ENCODE measurements around the gene BRD9.
A peak's percentile ranks its signal among the peaks of the same experiment; 100 is the strongest.
"Not testable (repeated sequence)": the region's sequence is repeated elsewhere in the genome, so short reads cannot be mapped to it uniquely, and the experiment has no call there.

The BRD9 gene

DNA sequence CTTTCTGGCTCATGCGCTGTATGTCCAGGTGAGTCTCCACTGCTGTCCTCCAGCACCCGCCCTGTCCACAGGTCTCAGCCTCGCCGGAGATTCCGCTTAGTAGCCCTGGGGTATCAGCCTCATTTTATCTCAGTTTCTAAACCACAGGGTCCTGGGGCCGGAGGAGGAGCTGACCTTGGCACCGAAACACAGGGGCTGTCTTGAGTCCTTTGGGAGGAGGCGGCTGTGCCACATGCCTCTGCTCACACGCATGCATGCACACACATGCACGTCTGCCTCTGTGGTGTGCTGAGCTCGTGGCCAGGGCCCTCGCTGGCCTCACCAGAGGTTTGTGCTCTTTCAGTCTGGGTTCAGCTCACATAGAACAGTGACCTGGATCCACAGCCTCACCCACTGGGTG lies 23.3 kb upstream of the BRD9 start:
- Mint-ChIP-seq H3K27ac (no peak overlapping the region), H3K4me3 (no peak overlapping the region), H3K36me3 (peaks cover 5% of the 10 kb centered on the region), H3K27me3 (no peaks in the 10 kb centered on the region), H3K4me1 (no peaks in the 10 kb centered on the region), H3K9me3 (no peaks in the 10 kb centered on the region)
- DNase-seq (ENCODE audit: low spot score in 2 of 2) (no peak), ATAC-seq (ENCODE audit: low read depth) (no peak)

DNA sequence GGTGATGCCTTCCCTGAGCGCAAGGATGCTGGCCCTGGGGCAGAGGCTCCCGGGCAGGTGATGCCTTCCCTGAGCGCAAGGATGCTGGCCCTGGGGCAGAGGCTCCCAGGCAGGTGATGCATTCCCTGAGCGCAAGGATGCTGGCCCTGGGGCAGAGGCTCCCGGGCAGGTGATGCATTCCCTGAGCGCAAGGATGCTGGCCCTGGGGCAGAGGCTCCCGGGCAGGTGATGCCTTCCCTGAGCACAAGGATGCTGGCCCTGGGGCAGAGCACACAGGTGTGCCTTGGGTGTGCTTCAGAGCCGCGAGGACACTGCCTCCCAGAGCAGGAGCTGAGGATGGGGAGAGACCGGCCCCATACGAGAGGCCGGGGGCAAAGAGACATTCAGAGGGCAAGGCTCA lies 22.7 kb upstream of the BRD9 start:
- ATAC-seq (ENCODE audit: low read depth); H3K4me3 Mint-ChIP-seq; H3K27me3 Mint-ChIP-seq; H3K4me1 Mint-ChIP-seq; DNase-seq (ENCODE audit: low spot score in 2 of 2); H3K27ac Mint-ChIP-seq; H3K36me3 Mint-ChIP-seq; H3K9me3 Mint-ChIP-seq: not testable (repeated sequence)

DNA sequence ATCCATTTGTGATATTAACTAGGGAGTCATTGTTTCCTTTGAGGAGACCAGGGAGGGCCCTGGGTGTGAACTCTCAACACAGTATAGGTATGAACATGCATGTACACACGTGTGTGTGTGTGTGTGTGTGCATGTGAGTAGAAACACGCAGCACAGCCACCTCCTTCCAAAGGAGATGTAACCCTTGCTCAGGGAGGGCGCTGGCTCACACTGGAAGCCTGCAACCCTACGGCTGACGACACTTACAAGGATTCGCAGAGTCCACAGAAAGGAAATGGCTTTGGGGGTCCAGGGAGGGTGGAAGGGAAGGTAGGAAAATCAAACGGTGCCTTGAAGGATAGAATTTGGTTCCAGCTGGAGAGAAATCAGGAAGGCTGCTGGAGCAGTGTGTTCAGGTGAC lies 22.0 kb upstream of the BRD9 start:
- Mint-ChIP-seq H3K9me3 (no peaks in the 10 kb centered on the region), H3K27me3 (no peaks in the 10 kb centered on the region), H3K36me3 (peaks cover 5% of the 10 kb centered on the region), H3K4me1 (no peaks in the 10 kb centered on the region), H3K27ac (no peak overlapping the region), H3K4me3 (no peak overlapping the region)
- no peak for DNase-seq (ENCODE audit: low spot score in 2 of 2)
- ATAC-seq (ENCODE audit: low read depth) = no peak

DNA sequence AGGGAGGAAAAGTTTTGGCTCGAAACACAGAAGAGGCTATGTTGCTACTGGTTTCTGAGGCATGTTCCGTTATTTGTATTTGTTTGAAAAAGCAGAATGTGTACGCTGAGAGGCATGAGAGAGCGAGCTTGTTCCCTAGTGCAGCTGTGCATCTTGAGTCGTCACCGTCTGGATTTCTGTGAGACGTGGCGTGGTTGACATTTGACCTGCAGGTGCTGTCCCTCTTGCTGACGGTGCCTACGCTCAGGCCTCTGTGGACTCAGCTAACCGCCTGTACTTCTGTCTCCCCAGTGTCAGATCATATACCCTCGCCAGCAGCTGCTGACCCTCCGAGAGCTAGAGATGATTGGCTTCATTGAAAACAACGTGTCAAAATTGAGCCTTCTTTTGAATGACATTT lies 21.6 kb upstream of the BRD9 start:
- H3K27ac Mint-ChIP-seq = no peak overlapping the region
- no peak for ATAC-seq (ENCODE audit: low read depth)

DNA sequence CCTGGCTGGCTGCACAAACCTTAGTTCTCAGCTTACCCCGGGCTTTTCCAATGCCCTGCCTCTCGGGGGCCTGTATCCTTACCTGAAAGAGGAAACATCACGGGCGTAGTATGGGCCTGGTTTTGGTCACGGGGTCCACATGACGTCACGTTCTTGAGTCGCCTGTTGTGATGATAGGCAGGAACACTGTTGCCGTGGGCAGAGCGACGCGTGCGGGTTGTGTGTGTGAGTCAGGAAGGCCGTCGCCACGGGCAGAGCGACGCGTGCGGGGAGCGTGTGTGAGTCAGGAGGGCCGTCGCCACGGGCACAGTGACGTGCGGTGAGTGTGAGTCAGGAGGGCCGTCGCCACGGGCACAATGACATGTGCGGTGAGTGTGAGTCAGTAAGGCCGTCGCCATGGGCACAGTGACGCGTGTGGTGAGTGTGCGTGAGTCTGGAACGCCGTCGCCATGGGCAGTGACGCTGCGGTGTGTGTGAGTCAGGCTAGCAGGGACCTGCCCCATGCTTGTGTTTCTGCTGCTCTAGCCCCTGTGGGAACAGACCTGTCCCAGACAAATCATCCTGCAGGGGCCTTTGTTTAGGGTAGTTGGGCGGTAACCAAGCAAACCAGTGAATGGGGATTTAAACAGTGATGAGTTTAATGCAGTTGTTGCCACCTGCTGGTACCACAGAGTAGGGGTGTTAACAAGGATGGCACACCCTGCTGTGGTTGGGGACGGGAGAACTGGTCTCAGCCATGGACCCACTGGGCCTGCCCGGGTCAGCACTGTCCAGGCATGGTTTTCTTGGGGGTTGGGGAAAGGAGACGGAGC lies 19.9 kb upstream of the BRD9 start:
- ATAC-seq (ENCODE audit: low read depth) (peak; percentile 75), DNase-seq (ENCODE audit: low spot score in 2 of 2) (no peak)
- H3K27ac Mint-ChIP-seq = peak overlapping the region; percentile 77
- H3K4me1 Mint-ChIP-seq = no peaks in the 10 kb centered on the region
- H3K27me3 Mint-ChIP-seq = no peaks in the 10 kb centered on the region
- H3K9me3 Mint-ChIP-seq = no peaks in the 10 kb centered on the region
- H3K4me3 Mint-ChIP-seq = no peak overlapping the region
- H3K36me3 Mint-ChIP-seq = peaks cover 2% of the 10 kb centered on the region

More for the DNA sequence above, 21.6 kb upstream of the BRD9 start:
- H3K36me3 Mint-ChIP-seq = peaks cover 5% of the 10 kb centered on the region
- H3K27me3 Mint-ChIP-seq = no peaks in the 10 kb centered on the region
- no peak overlapping the region for H3K4me3 Mint-ChIP-seq
- no peaks in the 10 kb centered on the region for H3K9me3 Mint-ChIP-seq
- DNase-seq (ENCODE audit: low spot score in 2 of 2) = no peak
- no peaks in the 10 kb centered on the region for H3K4me1 Mint-ChIP-seq

DNA sequence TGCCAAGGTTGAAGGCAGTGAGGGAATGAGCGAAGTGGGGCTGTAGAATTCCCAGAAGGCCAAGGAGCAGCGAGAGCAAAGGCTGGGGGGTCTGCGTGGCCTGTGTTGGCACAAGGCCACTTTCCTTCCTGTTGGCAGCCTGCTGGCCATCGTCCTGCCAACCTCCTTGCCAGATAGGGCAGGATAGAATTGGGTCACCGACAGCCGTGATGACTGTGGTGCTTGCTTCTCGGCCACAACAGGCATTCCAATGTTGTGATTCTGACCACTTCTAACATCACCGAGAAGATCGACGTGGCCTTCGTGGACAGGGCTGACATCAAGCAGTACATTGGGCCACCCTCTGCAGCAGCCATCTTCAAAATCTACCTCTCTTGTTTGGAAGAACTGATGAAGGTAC lies 19.0 kb upstream of the BRD9 start:
- Mint-ChIP-seq H3K36me3 (peaks cover 2% of the 10 kb centered on the region), H3K27ac (no peak overlapping the region), H3K9me3 (no peaks in the 10 kb centered on the region), H3K4me3 (no peak overlapping the region), H3K27me3 (no peaks in the 10 kb centered on the region), H3K4me1 (no peaks in the 10 kb centered on the region)
- ATAC-seq (ENCODE audit: low read depth) = no peak
- DNase-seq (ENCODE audit: low spot score in 2 of 2) = no peak

DNA sequence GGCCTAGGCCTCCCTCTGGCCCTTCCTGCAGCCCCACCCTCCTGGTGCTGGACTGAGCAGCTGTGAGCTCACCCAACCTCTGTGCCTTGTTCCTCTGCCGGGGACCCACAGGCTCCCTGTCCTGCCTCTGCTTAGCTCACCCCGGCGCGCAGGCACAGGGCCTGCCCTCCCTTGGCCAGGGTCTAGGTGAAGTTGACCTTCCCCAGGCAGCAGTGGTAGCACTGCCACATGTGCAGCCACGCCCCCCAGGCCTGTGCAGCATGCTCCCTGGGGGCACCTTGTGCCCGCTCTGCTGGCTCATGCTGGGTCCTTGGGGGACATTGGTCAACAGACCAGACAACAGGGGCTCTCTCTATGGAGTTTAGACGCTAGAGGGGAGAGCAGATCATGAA lies 18.2 kb upstream of the BRD9 start:
- Mint-ChIP-seq H3K27me3 (no peaks in the 10 kb centered on the region), H3K36me3 (peaks cover 2% of the 10 kb centered on the region), H3K27ac (no peak overlapping the region), H3K4me1 (no peaks in the 10 kb centered on the region), H3K4me3 (no peak overlapping the region), H3K9me3 (no peaks in the 10 kb centered on the region)
- DNase-seq (ENCODE audit: low spot score in 2 of 2) = no peak
- no peak for ATAC-seq (ENCODE audit: low read depth)

DNA sequence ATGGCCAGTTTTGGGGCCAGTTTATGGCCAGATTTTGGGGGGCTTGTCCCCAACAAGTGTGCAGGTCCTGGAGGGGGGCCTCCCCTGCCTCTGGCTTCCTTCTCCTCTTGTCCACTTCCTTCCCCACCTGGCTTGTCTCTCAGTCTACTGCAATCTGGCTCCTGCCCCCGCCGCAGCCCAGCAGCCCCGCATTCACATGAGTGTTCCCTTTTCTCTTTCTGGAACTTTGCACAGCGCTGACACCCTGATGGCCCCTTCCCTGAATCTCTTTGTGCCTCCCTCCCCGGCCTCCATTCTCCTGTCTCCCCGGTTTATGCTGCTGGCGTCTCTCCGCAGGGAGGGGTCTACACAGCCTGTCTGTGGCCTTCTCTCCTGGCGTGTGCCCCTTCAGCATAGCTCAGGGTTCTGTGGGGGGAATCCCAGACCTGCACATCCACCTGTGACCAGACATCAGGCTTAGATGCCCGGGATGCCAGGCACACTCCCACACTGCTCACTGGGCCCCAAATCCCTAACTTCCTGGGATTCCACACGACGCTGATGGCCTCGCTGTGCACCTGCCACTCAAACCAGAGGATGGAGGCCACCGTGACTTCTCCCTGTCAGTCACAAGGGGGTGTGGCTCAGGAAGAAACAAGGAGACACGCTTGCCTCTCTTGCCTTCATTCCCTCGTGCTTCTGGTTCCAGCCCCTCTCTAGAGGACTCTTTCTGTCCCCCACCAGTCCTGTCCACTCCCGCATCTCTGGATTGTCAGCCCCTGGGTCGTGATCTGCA lies 17.6 kb upstream of the BRD9 start:
- no peak overlapping the region for H3K27ac Mint-ChIP-seq
- H3K9me3 Mint-ChIP-seq = no peaks in the 10 kb centered on the region
- no peak overlapping the region for H3K4me3 Mint-ChIP-seq
- DNase-seq (ENCODE audit: low spot score in 2 of 2) (no peak), ATAC-seq (ENCODE audit: low read depth) (no peak)
- H3K4me1 Mint-ChIP-seq = no peaks in the 10 kb centered on the region
- H3K27me3 Mint-ChIP-seq = no peaks in the 10 kb centered on the region
- peaks cover 2% of the 10 kb centered on the region for H3K36me3 Mint-ChIP-seq

DNA sequence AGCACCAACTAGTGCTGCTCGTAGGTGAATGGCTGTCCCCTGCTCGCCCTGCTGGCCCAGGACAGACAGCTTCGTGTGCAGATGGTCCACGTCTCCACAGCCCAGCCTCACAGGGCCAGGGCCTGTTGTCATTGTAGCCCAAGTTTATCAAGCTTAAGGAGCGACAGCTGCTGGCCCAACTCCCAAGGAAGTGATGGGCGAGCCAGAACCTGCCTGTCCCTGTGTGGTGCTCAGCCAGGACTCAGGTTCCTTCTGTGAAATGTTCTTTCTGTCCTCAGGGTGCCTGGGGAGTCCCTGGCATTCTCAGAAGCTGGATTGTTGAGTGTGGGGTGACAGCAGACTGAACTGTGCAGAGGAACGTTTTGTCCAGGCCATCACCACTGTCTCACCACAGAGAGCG lies 16.5 kb upstream of the BRD9 start:
- DNase-seq (ENCODE audit: low spot score in 2 of 2) = no peak
- Mint-ChIP-seq H3K27ac (no peak overlapping the region), H3K4me1 (no peaks in the 10 kb centered on the region), H3K4me3 (no peak overlapping the region), H3K9me3 (no peaks in the 10 kb centered on the region), H3K36me3 (no peaks in the 10 kb centered on the region), H3K27me3 (no peaks in the 10 kb centered on the region)
- no peak for ATAC-seq (ENCODE audit: low read depth)

DNA sequence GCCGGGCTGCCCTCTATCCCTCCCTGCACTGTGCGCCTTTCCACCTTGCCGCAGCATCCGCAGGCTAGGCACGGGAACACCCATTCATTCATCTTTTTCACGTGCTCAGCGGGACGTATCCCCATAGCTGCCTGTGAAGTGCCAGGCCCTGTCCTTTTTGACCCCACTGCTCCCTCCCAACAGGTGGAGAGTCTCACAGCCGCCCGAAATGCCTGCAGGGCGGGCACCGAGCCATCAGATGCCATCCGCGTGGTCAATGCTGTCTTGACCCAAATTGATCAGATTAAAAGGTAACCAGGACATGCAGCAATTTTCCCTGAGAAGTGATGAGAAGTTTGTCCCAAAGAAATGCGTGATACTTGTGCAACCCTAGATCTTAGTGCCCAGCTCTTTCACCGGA lies 15.6 kb upstream of the BRD9 start:
- Mint-ChIP-seq H3K36me3 (no peaks in the 10 kb centered on the region), H3K4me1 (no peaks in the 10 kb centered on the region), H3K27me3 (no peaks in the 10 kb centered on the region), H3K4me3 (no peak overlapping the region), H3K9me3 (no peaks in the 10 kb centered on the region), H3K27ac (no peak overlapping the region)
- DNase-seq (ENCODE audit: low spot score in 2 of 2) (no peak), ATAC-seq (ENCODE audit: low read depth) (no peak)

DNA sequence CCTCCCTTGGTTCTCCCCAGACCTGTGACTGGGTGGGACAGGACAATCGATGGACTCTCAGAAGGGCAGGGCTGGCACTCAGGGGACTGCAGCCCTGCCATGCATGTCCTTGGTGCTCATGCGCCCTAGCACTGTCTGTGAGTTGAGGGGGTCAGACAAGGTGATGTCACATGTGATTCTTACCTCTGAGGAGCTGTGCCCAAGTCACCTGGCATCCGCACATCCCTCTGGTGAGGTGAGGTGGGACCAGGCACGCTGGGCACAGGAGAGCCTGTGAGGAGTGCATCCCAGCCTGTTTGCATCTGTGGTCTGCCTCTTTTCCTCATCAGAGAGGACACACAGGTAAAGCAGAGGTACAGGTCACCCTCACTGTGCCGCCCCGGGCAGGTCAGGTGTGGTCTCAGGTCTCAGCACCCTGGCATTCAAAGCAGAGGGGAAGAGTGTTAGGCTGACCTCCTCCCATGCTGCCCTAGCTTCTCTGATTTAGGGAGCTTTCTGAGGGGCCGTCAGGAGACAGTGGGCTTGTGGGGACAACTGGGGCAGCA lies 14.8 kb upstream of the BRD9 start:
- no peaks in the 10 kb centered on the region for H3K27me3 Mint-ChIP-seq
- ATAC-seq (ENCODE audit: low read depth) (no peak), DNase-seq (ENCODE audit: low spot score in 2 of 2) (no peak)
- H3K4me1 Mint-ChIP-seq = peaks cover 3% of the 10 kb centered on the region
- no peaks in the 10 kb centered on the region for H3K36me3 Mint-ChIP-seq
- H3K27ac Mint-ChIP-seq = no peak overlapping the region
- H3K4me3 Mint-ChIP-seq = no peak overlapping the region
- no peaks in the 10 kb centered on the region for H3K9me3 Mint-ChIP-seq

DNA sequence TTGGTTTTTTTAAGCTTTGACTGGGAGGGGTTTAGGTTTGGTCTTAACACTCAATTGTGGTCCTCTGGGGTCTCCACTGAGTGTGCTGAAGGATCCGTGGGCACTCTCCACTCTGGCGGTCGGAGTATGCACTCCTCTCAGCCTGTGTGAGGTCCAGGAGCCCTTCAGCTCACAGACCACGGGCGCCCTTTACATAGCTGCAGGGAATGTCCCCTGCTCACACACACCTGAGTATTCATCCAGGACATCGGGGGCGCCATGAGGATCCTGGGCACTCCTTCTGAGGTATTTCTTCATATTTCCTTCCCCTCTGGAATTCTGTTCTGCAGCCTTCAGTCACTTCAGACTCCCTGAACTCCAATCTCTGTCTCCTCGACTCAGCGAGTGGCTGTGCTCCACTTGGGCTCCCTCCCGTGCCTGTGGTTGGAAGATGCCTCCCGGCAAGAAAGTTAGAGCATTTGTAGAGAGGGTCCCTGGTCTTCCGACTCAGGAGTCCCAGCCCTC lies 12.6 kb upstream of the BRD9 start:
- ATAC-seq (ENCODE audit: low read depth) (no peak), DNase-seq (ENCODE audit: low spot score in 2 of 2) (no peak)
- Mint-ChIP-seq H3K9me3 (no peaks in the 10 kb centered on the region), H3K4me1 (peaks cover 3% of the 10 kb centered on the region), H3K27ac (no peak overlapping the region), H3K4me3 (no peak overlapping the region), H3K36me3 (no peaks in the 10 kb centered on the region), H3K27me3 (no peaks in the 10 kb centered on the region)

DNA sequence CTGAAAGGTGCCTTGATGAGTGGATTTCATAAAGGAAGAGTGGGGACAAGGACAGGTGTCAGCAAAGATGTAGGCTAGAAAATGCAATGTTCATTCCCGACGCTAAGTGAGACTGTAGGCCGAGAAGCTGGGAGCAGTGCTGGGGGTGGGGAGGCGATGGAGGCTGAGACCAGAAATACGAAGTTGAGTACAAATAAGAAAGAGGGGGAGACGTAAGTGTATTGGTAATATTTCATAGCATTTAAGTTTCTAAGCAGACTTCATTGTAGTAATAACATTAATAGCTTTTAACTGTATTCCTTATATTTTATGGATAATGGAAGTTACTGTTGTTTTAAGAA lies 11.1 kb upstream of the BRD9 start:
- Mint-ChIP-seq H3K27ac (no peak overlapping the region), H3K4me3 (no peak overlapping the region), H3K9me3 (no peaks in the 10 kb centered on the region), H3K36me3 (no peaks in the 10 kb centered on the region), H3K4me1 (peaks cover 3% of the 10 kb centered on the region), H3K27me3 (no peaks in the 10 kb centered on the region)
- DNase-seq (ENCODE audit: low spot score in 2 of 2) (no peak), ATAC-seq (ENCODE audit: low read depth) (no peak)

DNA sequence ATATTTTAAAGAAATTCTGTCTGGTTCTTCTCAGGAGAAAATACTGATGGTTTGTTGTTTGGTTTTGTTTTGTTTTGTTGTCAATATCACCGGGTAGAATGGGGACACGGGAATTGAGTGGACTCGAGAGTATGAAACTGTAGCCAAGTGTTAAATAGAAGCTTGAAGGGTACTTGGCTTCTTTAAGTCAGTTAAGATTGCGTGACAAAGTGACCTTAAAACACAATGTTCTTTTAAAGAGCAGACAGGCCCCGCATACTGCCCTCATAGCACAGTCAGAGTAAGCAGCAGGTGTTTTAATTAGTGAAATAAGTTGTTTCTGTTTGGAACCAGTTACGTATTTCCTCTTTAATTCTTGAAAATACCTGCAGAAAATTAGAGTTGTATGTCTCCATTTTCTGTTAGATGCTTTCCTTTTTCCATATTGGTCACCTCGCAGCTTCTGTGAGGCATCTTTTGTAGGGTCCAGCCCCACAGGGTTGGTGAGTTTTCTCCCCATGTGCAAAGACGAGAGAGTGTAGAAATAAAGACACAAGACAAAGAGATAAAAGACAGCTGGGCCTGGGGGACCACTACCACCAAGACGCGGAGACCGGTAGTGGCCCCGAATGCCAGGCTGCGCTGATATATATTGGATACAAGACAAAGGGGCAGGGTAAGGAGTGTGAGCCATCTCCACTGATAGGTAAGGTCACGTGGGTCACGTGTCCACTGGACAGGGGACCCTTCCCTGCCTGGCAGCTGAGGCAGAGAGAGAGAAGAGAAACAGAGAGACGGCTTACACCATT lies 9.7 kb upstream of the BRD9 start:
- Mint-ChIP-seq H3K4me1 (peaks cover 3% of the 10 kb centered on the region), H3K27me3 (no peaks in the 10 kb centered on the region), H3K4me3 (no peak overlapping the region), H3K27ac (no peak overlapping the region), H3K36me3 (no peaks in the 10 kb centered on the region), H3K9me3 (no peaks in the 10 kb centered on the region)
- ATAC-seq (ENCODE audit: low read depth) = no peak
- no peak for DNase-seq (ENCODE audit: low spot score in 2 of 2)

All from memory B cell (primary cell).